Gastrocnemius medialis (tissue), 4 donors: ENCODE measurements around the gene TMEM236. TPM values are rescaled to one million over a fixed set of nuclear protein-coding genes. Genes with fewer than 3 reads are reported as not detected.

Experiments
- ATAC-seq, 2 donors: fragments of 150-250 bp; one replicate each; pipeline ENCODE4 v1.9.1; 2016
- DNase-seq, 2 donors: peaks; one replicate each; pipeline ENCODE4 v3.0.0-alpha.2; 2019
- H3K27ac ChIP-seq, 4 donors: fragments of 200-600 bp; sonication (generic); 1 replicate in 1 of 4; 2 replicates in 3 of 4; pipeline ENCODE4 v1.5.1; 2016 to 2018; ENCODE audit warnings: mild to moderate bottlenecking in 2 of 4, moderate library complexity in 1 of 4
- H3K27me3 ChIP-seq, 3 donors: fragments of 200-600 bp; sonication (generic) in 2 of 3; 1 replicate in 1 of 3; 2 replicates in 2 of 3; pipeline versions ENCODE4 v1.5.1 to v1.6.0; 2016 to 2019; ENCODE audit warnings: mild to moderate bottlenecking in 1 of 3, moderate library complexity in 1 of 3
- H3K36me3 ChIP-seq, 2 donors: fragments of 200-600 bp; sonication (generic) in 1 of 2; one replicate each; pipeline ENCODE4 v1.5.1; 2017 to 2018
- H3K4me1 ChIP-seq, 2 donors: fragments of 200-600 bp; sonication (generic) in 1 of 2; one replicate each; pipeline ENCODE4 v1.5.1; 2016 to 2017; ENCODE audit warnings: mild to moderate bottlenecking in 2 of 2
- H3K4me3 ChIP-seq, 4 donors: fragments of 200-600 bp; sonication (generic) in 3 of 4; 1 replicate in 1 of 4; 2 replicates in 3 of 4; pipeline ENCODE4 v1.5.1; 2016 to 2019; ENCODE audit warnings: mild to moderate bottlenecking in 2 of 4
- H3K9me3 ChIP-seq, 3 donors: fragments of 200-600 bp; sonication (generic) in 2 of 3; 1 replicate in 1 of 3; 2 replicates in 2 of 3; pipeline ENCODE4 v1.5.1; 2016 to 2019
- CTCF ChIP-seq, 5 experiments: fragments of 450-650 bp in 3 of 5; fragments of 200-600 bp in 2 of 5; sonication (generic) in 2 of 5; IDR thresholded peaks in 4 of 5; conservative IDR thresholded peaks in 1 of 5; 1 replicate in 4 of 5; 2 replicates in 1 of 5; pipeline ENCODE4 v1.5.1; 2016 to 2019; ENCODE audit warnings: antibody characterized with exemption in 5 of 5, mild to moderate bottlenecking in 3 of 5, moderate library complexity in 3 of 5
- POLR2A ChIP-seq, 2 donors: fragments of 450-650 bp; IDR thresholded peaks; one replicate each; pipeline ENCODE4 v1.6.1; 2017; ENCODE audit warnings: antibody characterized with exemption in 2 of 2, mild to moderate bottlenecking in 2 of 2, moderate library complexity in 2 of 2
- in situ Hi-C, 4 donors: fragments of 200-750 bp; cut with MboI; loops; one replicate each; pipeline versions ENCODE4 v1.15.0 to v1.8.0; 2017; ENCODE audit warnings: low sequenced_read_pairs in 4 of 4
- intact Hi-C: fragments of 100-400 bp; cut with DNase I; formaldehyde crosslinking; loops from one replicate; pipeline ENCODE4 v1.15.1; 2023; ENCODE audit warnings: low total_unique reads
- total RNA-seq, 4 donors: library from RNA; depleted of rRNA; stranded (reverse); fragments of >200 nt; gene quantifications; one replicate each; pipeline versions ENCODE4 v1.1.0 to v1.2.3, GENCODE V29; 2016

TMEM236 gene
- total RNA-seq, 4 donors from 2014 or later = 0.27 to 0.98 (median 0.64) TPM

GRCh38 chr10:17833656-17834055 lies 81.7 kb downstream of the TMEM236 start:
- TF ChIP-seq CTCF (IDR thresholded peaks at IDR 0.05 in 4 of 5, conservative IDR thresholded peaks at IDR 0.05 in 1 of 5) (no peak), POLR2A (IDR thresholded peaks at IDR 0.05) (no peak)
- DNase-seq = no peak
- Histone ChIP-seq H3K27me3 (peaks cover 0 to 2% (median 0%) of the 10 kb centered on the region in 3 donors), H3K4me3 (no peak overlapping the region), H3K4me1 (peaks cover 0 to 5% of the 10 kb centered on the region in 2 donors), H3K27ac (no peak overlapping the region), H3K36me3 (no peaks in the 10 kb centered on the region), H3K9me3 (no peaks in the 10 kb centered on the region)
- intact Hi-C loops (no loop called here), in situ Hi-C loops (no loop called here)
- ATAC-seq = no peak

- DNase-seq = no peak
- Histone ChIP-seq H3K27me3 (peaks cover 0 to 2% (median 0%) of the 10 kb centered on the region in 3 donors), H3K4me1 (peaks cover 0 to 5% of the 10 kb centered on the region in 2 donors), H3K9me3 (no peaks in the 10 kb centered on the region), H3K4me3 (no peak overlapping the region), H3K27ac (no peak overlapping the region), H3K36me3 (no peaks in the 10 kb centered on the region)
- in situ Hi-C loops = no loop called here
- no peak for ATAC-seq
- no peak for TF ChIP-seq CTCF (IDR thresholded peaks at IDR 0.05 in 4 of 5, conservative IDR thresholded peaks at IDR 0.05 in 1 of 5)
- TF ChIP-seq POLR2A (IDR thresholded peaks at IDR 0.05) = no peak
- intact Hi-C loops = no loop called here
Measured at GRCh38 chr10:17835688-17836087, 83.7 kb downstream of the TMEM236 start.

- H3K27me3 ChIP-seq = peaks cover 0 to 2% (median 0%) of the 10 kb centered on the region in 3 donors
- H3K36me3 ChIP-seq = no peaks in the 10 kb centered on the region
- H3K27ac ChIP-seq = no peak overlapping the region
- H3K4me3 ChIP-seq = peak overlapping the region in 1 of 4 donors; percentile 2
- H3K4me1 ChIP-seq = peaks cover 0 to 5% of the 10 kb centered on the region in 2 donors
- ATAC-seq (no peak), DNase-seq (no peak)
- in situ Hi-C loops (no loop called here), intact Hi-C loops (no loop called here)
- TF ChIP-seq POLR2A (IDR thresholded peaks at IDR 0.05) (no peak), CTCF (IDR thresholded peaks at IDR 0.05 in 4 of 5, conservative IDR thresholded peaks at IDR 0.05 in 1 of 5) (no peak)
- no peaks in the 10 kb centered on the region for H3K9me3 ChIP-seq
Measured at GRCh38 chr10:17836942-17837341, 84.9 kb downstream of the TMEM236 start.

- Histone ChIP-seq H3K4me1 (peaks cover 0 to 5% of the 10 kb centered on the region in 2 donors), H3K27me3 (peaks cover 0 to 2% (median 0%) of the 10 kb centered on the region in 3 donors), H3K9me3 (no peaks in the 10 kb centered on the region), H3K27ac (no peak overlapping the region), H3K36me3 (no peaks in the 10 kb centered on the region), H3K4me3 (no peak overlapping the region)
- TF ChIP-seq POLR2A (IDR thresholded peaks at IDR 0.05) = no peak
- no peak for TF ChIP-seq CTCF (IDR thresholded peaks at IDR 0.05 in 4 of 5, conservative IDR thresholded peaks at IDR 0.05 in 1 of 5)
- DNase-seq (no peak), ATAC-seq (no peak)
- in situ Hi-C loops (no loop called here), intact Hi-C loops (no loop called here)
Measured at GRCh38 chr10:17838080-17838648, 86.2 kb downstream of the TMEM236 start.

GRCh38 chr10:17841050-17841449 lies 89.0 kb downstream of the TMEM236 start:
- Histone ChIP-seq H3K4me1 (peaks cover 0 to 5% of the 10 kb centered on the region in 2 donors), H3K9me3 (no peaks in the 10 kb centered on the region), H3K36me3 (no peaks in the 10 kb centered on the region), H3K4me3 (no peak overlapping the region), H3K27ac (no peak overlapping the region), H3K27me3 (no peaks in the 10 kb centered on the region)
- TF ChIP-seq POLR2A (IDR thresholded peaks at IDR 0.05) (no peak), CTCF (IDR thresholded peaks at IDR 0.05 in 4 of 5, conservative IDR thresholded peaks at IDR 0.05 in 1 of 5) (no peak)
- in situ Hi-C loops (no loop called here), intact Hi-C loops (no loop called here)
- DNase-seq (no peak), ATAC-seq (no peak)
